Liver (tissue), 3 donors: ENCODE results near the gene ERGIC1.

Experiments used
- ATF3 ChIP-seq: IDR thresholded peaks from 2 replicates; pipeline ENCODE4 v1.6.1; 2016; ENCODE audit warnings: antibody characterized with exemption
- EGR1 ChIP-seq, 2 donors: IDR thresholded peaks; 2 replicates each; pipeline ENCODE4 v1.6.1; 2016 to 2018; ENCODE audit warnings: antibody characterized with exemption in 2 of 2, low read depth in 2 of 2
- FOXA1 ChIP-seq: IDR thresholded peaks from 2 replicates; pipeline ENCODE4 v1.6.1; 2016; ENCODE audit warnings: antibody characterized with exemption
- HNF4A ChIP-seq, 2 donors: conservative IDR thresholded peaks; 2 replicates each; pipeline ENCODE4 v1.6.1; 2016; ENCODE audit warnings: antibody characterized with exemption in 2 of 2, mild to moderate bottlenecking in 2 of 2
- JUND ChIP-seq, 2 donors: IDR thresholded peaks; 2 replicates each; pipeline ENCODE4 v1.6.1; 2016; ENCODE audit warnings: antibody characterized with exemption in 2 of 2
- MAX ChIP-seq: IDR thresholded peaks from 2 replicates; pipeline ENCODE4 v1.6.1; 2016; ENCODE audit warnings: antibody characterized with exemption
- RAD21 ChIP-seq, 2 donors: IDR thresholded peaks; 2 replicates each; pipeline ENCODE4 v1.6.1; 2016; ENCODE audit warnings: antibody characterized with exemption in 2 of 2, mild to moderate bottlenecking in 2 of 2
- RXRA ChIP-seq, 2 donors: IDR thresholded peaks; 2 replicates each; pipeline ENCODE4 v1.6.1; 2017 to 2018; ENCODE audit warnings: antibody characterized with exemption in 2 of 2, mild to moderate bottlenecking in 1 of 2
- TAF1 ChIP-seq: conservative IDR thresholded peaks from 2 replicates; pipeline ENCODE4 v1.6.1; 2016; ENCODE audit warnings: antibody characterized with exemption, mild to moderate bottlenecking
- YY1 ChIP-seq: IDR thresholded peaks from 2 replicates; pipeline ENCODE4 v1.6.1; 2016; ENCODE audit warnings: antibody characterized with exemption, mild to moderate bottlenecking
- TF ChIP-seq, protein P1 (sequence below): fragments of 150-350 bp; IDR thresholded peaks from 2 replicates; pipeline ENCODE4 v1.5.1; 2017; ENCODE audit warnings: improper control_type of control experiment, low read depth, low read length; ENCODE audit not compliant: missing input control
- TF ChIP-seq, protein P2 (sequence below): IDR thresholded peaks from 2 replicates; pipeline ENCODE4 v1.6.1; 2016; ENCODE audit warnings: antibody characterized with exemption, mild to moderate bottlenecking
- TF ChIP-seq, protein P3 (sequence below): IDR thresholded peaks from 2 replicates; pipeline ENCODE4 v1.6.1; 2016; ENCODE audit warnings: antibody characterized with exemption
- donor health status: healthy.
- donor health status: healthy.

DNA sequence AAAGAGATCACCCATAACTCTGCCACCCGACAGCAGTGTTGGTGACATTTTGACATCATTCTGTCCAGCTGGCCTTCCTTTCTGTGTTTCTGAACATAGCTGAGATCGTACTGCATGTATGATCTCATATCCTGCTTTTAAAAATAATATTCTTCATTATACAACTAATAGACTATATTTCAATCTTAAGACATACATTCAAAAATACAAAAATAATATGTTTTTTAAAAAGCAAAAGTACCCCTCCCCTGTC, 77.5 kb downstream of the ERGIC1 start:
- TF ChIP-seq, protein P1, sequence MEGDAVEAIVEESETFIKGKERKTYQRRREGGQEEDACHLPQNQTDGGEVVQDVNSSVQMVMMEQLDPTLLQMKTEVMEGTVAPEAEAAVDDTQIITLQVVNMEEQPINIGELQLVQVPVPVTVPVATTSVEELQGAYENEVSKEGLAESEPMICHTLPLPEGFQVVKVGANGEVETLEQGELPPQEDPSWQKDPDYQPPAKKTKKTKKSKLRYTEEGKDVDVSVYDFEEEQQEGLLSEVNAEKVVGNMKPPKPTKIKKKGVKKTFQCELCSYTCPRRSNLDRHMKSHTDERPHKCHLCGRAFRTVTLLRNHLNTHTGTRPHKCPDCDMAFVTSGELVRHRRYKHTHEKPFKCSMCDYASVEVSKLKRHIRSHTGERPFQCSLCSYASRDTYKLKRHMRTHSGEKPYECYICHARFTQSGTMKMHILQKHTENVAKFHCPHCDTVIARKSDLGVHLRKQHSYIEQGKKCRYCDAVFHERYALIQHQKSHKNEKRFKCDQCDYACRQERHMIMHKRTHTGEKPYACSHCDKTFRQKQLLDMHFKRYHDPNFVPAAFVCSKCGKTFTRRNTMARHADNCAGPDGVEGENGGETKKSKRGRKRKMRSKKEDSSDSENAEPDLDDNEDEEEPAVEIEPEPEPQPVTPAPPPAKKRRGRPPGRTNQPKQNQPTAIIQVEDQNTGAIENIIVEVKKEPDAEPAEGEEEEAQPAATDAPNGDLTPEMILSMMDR = no peak
- TF ChIP-seq ATF3 (no peak), RAD21 (IDR thresholded peaks at IDR 0.05) (no peak), MAX (no peak), YY1 (no peak), EGR1 (IDR thresholded peaks at IDR 0.05; ENCODE audit: low read depth in 2 of 2) (no peak), JUND (IDR thresholded peaks at IDR 0.05) (no peak), FOXA1 (no peak), TAF1 (no peak), HNF4A (conservative IDR thresholded peaks at IDR 0.05) (no peak), RXRA (IDR thresholded peaks at IDR 0.05) (no peak)
- TF ChIP-seq, protein P2, sequence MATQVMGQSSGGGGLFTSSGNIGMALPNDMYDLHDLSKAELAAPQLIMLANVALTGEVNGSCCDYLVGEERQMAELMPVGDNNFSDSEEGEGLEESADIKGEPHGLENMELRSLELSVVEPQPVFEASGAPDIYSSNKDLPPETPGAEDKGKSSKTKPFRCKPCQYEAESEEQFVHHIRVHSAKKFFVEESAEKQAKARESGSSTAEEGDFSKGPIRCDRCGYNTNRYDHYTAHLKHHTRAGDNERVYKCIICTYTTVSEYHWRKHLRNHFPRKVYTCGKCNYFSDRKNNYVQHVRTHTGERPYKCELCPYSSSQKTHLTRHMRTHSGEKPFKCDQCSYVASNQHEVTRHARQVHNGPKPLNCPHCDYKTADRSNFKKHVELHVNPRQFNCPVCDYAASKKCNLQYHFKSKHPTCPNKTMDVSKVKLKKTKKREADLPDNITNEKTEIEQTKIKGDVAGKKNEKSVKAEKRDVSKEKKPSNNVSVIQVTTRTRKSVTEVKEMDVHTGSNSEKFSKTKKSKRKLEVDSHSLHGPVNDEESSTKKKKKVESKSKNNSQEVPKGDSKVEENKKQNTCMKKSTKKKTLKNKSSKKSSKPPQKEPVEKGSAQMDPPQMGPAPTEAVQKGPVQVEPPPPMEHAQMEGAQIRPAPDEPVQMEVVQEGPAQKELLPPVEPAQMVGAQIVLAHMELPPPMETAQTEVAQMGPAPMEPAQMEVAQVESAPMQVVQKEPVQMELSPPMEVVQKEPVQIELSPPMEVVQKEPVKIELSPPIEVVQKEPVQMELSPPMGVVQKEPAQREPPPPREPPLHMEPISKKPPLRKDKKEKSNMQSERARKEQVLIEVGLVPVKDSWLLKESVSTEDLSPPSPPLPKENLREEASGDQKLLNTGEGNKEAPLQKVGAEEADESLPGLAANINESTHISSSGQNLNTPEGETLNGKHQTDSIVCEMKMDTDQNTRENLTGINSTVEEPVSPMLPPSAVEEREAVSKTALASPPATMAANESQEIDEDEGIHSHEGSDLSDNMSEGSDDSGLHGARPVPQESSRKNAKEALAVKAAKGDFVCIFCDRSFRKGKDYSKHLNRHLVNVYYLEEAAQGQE = no peak
- TF ChIP-seq, protein P3, sequence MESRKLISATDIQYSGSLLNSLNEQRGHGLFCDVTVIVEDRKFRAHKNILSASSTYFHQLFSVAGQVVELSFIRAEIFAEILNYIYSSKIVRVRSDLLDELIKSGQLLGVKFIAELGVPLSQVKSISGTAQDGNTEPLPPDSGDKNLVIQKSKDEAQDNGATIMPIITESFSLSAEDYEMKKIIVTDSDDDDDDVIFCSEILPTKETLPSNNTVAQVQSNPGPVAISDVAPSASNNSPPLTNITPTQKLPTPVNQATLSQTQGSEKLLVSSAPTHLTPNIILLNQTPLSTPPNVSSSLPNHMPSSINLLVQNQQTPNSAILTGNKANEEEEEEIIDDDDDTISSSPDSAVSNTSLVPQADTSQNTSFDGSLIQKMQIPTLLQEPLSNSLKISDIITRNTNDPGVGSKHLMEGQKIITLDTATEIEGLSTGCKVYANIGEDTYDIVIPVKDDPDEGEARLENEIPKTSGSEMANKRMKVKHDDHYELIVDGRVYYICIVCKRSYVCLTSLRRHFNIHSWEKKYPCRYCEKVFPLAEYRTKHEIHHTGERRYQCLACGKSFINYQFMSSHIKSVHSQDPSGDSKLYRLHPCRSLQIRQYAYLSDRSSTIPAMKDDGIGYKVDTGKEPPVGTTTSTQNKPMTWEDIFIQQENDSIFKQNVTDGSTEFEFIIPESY = no peak
